GM21528 (cell line): ENCODE measurements around the gene TOR1B.
A peak's percentile ranks its signal among the peaks of the same experiment; 100 is the strongest.
"Not testable (repeated sequence)": the region's sequence is repeated elsewhere in the genome, so short reads cannot be mapped to it uniquely, and the experiment has no call there.

Experiments used
- ATAC-seq: cut with Tn5 transposase; IDR thresholded peaks from one replicate; pipeline ENCODE4 v1.9.1; 2021; ENCODE audit warnings: mild to moderate bottlenecking, moderate library complexity; ENCODE audit not compliant: unreplicated experiment, low FRiP score

The TOR1B gene, protein sequence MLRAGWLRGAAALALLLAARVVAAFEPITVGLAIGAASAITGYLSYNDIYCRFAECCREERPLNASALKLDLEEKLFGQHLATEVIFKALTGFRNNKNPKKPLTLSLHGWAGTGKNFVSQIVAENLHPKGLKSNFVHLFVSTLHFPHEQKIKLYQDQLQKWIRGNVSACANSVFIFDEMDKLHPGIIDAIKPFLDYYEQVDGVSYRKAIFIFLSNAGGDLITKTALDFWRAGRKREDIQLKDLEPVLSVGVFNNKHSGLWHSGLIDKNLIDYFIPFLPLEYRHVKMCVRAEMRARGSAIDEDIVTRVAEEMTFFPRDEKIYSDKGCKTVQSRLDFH

DNA sequence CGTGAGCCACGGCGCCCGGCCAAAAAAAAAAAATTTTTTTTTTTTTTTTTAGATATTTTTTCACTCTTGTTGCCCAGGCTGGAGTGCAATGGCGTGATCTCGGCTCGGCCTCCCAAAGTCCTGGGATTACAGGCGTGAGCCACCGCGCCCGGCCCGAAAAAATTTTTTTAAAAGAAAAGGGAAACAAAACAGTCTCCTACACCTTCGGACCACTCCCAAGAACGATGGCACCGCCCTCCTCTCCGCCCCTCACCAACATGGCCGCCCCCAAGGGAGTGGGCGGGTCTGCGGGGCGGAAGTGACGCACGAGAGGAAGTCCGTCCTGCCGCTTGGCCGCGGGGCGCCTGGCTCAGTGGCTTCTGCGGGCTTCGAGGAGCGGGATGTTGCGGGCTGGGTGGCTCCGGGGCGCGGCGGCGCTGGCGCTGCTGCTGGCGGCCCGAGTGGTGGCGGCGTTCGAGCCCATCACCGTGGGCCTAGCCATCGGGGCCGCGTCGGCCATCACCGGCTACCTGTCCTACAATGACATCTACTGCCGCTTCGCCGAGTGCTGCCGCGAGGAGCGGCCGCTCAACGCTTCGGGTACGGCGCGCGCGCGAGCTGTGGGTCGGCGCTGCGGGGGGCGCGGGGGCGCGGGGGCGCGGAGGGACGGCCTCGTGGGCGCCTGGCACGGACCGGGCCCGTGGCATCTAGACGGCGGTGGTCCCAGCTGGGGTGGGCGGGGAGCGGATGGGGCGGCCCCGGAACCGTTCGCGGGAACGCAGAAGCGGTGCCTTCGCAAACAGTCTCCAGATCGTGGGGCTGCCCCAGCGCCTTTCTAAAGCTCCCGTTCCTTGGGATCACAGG lies at the start of gene TOR1B:
TOR1B (plus strand) TSS at position 352 of the 843 bp plus-strand sequence; CDS start at position 381, 29 bp downstream.
- peak; percentile 82 for ATAC-seq

DNA sequence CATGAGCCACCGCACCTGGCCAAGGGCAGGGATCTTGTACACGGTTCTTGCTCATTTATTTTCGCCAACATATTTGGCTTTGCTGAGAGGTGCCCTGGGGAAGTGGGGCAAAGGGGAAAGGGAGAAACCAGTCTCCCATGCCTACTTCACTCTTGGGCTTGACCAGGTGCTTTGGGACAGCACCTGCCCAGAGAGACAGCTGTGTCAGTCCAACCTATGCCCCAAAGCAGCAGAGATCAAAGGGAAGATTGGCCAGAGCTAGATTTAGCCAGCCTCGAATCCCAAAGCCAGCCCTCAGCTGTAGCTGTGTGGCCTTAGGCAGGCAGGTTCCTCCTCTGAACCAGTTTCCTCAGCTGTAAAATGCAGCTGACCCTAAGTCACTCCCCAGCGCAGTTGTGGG lies 47.8 kb upstream of the TOR1B start:
- no peak for ATAC-seq

DNA sequence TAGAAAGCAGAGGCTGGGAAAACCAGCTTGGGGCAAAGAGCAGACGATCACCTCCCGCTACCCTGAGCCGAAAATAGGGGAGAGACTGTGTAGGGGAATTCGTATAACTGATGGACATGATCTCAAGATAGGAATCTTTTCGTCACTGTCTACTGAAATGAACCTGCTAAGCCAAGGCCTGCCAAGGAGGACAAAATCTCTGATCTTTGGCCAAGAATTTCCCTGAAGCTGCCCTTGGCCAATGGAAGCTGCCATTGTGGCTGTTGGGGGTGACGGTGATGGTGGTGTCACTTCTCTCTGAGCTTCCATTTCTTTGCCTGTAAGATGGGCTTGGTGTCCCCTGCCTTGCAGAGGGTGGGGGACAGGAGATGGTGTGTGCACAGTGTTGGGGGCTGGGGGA lies 46.8 kb upstream of the TOR1B start:
- ATAC-seq: no peak

GRCh38 chr9:129757045-129757444 lies 45.9 kb upstream of the TOR1B start:
- no peak for ATAC-seq

- no peak for ATAC-seq
These were observed 43.7 kb upstream of the TOR1B start for GRCh38 chr9:129759319-129759718.

DNA sequence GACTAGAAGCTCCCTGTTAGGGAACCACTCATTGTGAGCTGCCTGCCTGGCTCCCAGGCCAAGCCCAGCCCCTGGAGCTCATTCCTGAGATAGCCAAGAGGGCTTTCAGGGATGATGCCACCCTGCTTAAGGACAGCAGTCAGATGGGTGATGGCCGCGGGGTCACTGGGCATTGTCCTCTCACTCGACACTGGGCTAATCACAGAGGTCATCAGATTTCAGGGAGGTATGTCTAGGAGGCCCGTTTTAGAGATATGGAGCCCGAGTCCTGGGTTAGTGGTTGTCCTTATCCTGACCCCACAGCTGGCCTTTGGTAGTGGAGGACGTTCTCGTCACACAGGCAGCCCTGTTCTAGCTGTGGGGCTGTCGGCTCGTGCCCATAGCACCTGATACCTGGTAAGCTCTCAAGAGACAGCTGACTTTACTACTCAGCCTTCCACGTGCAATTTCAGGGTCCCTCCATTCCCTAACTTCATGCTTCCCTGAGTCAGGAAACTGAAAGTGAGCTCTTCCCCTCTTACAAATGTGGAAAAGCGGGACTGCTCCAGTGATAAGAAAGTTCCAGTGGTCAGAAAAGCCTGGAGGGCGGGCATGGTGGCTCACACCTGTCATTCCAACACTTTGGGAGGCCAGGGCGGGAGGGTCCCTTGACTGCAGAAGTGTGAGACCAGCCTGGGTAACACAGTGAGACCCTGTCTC lies 43.0 kb upstream of the TOR1B start:
- ATAC-seq: no peak

DNA sequence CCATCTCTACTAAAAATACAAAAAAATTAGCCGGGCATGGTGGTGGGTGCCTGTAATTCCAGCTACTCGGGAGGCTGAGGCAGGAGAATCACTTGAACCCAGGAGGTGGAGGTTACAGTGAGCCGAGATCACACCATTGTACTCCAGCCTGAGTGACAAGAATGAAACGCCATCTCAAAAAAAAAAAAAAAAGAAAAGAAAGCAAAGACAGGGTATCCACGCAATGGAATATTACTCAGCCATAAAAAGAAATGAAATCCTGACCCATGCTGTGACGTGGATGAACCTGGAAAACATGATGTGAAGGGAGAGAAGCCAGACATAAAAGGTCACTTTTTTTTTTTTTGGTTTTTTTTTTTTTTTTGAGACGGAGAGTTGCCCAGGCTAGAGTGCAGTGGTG lies 42.2 kb upstream of the TOR1B start:
- ATAC-seq: not testable (repeated sequence)

GRCh38 chr9:129761293-129761900 lies 41.6 kb upstream of the TOR1B start:
- no peak for ATAC-seq

- ATAC-seq: no peak
These were observed 41.0 kb upstream of the TOR1B start for GRCh38 chr9:129761901-129762369.

DNA sequence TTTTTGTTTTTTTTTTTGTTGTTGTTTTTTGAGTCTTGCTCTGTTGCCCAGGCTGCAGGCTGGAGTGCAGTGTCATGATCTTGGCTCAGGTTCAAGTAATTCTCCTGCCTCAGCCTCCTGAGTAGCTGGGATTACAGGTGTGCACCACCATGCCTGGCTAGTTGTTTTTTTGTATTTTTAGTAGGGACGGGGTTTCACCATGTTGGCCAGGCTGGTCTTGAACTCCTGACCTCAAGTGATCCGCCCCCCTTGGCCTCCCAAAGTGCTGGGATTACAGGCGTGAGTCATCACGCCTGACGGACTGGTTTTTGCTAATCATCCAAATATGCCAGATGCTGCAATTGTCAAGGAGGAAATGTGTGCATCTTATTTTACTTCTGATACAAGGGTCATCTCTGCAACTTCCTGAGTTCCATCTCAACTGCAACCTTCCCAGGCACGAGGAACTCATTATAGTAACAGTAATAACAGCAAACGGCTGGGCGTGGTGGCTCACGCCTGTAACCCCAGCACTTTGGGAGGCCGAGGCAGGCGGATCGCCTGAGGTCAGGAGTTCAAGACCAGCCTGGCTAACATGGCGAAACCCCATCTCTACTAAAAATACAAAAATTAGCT lies 40.5 kb upstream of the TOR1B start:
- not testable (repeated sequence) for ATAC-seq

DNA sequence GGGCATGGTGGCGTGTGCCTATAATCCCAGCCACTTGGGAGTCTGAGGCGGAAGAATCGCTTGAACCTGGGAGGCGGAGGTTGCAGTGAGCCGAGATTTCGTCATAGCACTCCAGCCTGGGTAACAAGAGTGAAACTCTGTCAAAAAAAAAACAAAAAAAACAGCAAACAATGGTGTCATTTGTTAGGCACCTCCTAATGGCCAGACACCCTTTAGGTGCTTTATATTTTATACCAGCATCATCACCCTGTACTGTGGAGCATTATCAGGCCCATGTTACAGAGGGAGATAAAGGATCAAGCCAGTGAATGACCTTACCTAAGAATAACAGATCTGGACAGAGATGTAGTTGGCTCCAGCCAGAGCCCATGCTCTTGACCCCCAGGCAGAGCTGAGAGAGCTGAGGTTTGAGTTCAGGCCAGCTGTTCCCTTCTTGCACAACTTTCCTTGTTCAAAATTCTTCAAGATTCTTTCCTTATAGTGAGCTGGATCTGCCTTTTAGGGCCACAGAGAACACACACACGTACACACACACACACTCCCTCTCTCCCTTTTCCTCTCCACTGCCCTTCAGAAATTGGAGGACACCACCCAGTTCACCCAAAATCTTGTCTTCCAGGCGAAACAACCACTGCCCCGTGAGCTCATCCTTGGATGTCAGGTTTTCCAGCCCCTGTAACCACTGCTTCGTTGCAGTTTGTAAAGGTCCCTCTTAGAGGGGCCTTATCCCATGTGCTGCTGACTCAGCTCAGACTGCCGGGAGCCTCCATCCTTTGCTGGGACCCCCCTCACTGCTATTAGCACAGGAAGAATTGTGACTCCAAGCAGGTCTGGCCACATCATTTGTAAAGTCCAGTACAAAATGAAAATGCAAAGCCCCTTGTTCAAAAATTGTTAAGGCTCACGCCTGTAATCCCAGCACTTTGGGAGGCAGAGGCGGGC lies 39.7 kb upstream of the TOR1B start:
- ATAC-seq: no peak

GRCh38 chr9:129765764-129766317 lies 37.1 kb upstream of the TOR1B start:
- ATAC-seq: no peak

- no peak for ATAC-seq
These were observed 34.5 kb upstream of the TOR1B start for GRCh38 chr9:129768486-129768885.

DNA sequence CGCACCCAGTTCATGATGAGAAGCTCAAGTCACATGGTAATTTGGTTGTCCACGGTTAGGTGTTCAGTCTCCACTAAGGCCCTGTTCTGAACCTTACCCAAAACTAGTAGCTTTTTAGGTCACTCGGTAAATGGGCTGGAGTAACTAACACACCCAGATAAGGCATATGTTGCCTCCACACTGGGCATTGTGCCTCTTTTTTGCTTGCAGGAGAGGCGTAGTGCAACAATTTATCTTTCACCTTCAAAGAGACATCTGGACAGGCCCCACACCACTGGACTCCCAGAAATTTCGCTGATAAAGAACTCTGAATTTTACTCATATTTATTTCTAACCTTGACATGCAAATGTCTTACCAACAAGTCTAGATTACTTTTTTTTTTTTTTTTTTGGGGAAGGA lies 33.3 kb upstream of the TOR1B start:
- no peak for ATAC-seq

DNA sequence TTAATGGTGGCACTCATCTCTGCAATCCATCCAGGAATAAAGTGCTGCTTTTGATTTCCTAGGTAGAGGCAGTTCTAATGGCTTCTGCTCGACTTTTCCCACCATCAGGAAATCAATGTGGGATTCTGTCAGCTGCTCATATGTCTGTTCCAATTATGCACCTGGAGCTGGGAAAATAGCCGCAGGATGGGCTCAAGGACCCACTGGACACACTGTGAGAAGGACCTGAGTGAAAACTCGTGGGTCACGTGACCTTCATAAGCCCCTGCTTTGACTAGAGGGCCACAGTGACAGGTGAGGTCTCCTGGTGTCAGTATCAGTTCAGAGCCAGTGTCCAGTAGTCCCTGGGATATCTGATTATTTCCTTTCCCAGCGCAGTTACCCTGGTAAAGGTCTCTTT lies 32.2 kb upstream of the TOR1B start:
- no peak for ATAC-seq

DNA sequence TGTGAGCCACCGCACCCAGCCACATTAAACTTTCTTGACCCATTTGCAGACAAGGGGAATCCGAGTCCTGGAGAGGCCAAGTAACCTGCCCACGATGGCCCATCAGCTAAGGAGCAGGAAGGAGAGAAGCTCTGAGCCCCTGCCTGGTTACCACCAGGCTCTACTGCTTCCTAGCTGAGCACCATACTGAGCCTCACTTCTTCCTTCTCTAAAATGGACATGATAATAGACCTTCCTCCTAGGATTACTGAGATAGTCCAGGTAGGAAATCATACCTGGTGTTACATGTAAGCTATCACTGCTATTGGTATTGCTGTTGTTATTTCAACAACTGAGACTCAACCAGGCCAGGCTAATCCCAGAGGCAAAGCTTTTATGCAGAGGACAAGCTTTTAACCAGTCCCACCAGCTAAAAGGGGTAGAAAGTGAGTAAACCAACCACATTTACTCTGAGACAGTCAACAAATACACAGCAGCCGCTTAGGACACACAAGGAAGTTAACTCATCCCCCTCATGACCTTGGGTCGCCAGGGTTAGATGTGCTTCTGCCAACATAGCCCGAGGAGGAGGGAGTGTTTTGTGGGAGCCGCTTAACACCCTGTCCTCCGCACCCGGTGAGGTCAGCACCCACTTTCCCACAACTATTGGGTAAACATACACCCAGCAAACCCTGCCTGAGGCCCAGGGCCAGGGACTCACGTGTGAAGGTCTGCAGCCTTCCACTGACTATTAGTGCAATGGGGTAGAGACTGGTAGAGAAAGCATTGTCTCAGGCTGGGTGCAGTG lies 29.5 kb upstream of the TOR1B start:
- ATAC-seq: no peak

DNA sequence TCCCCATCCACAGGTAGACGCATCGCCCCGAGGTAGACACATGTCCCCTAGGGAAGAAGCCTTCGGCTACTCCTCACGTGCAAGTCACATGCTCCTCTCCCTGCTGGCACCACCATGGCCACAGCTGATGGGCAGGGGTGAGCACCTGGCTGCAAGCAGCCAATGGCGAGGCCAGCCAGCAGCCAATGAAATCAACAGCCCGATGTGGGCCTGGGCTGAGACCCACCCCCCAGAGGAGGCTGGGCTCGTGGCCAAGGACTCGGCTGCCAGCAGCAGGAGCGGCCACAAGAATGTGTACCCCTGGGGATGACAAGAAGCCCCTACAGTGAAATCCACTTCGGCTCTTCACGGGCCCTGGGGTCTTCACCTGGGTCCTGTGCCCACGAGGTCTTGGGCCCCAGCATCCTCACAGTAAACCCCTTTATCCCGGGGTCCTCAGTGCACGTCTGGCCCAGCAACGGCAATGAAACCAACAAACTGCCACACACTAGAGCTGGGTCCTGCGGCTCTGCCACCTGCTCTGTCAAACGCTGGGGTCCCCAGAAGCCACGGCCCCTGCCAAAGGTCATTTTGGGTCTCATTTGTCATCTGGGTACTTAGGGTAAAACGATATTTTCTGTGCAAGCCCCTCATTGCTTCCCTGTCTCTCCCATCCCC lies 28.1 kb upstream of the TOR1B start:
- ATAC-seq: no peak

- no peak for ATAC-seq
These were observed 27.6 kb upstream of the TOR1B start for GRCh38 chr9:129775448-129775798.
